IPS DF 6.9 (cell line): ENCODE data around the gene NCAPH2.

Experiments used
- DNase-seq: peaks from one replicate; pipeline ENCODE4 v3.0.0-alpha.2; 2013; ENCODE audit warnings: low read depth, low spot score
- H3K27ac ChIP-seq: one replicate; pipeline ENCODE4 v1.5.1; 2013; ENCODE audit warnings: low read length, control low read depth
- H3K27me3 ChIP-seq: 2 replicates; pipeline ENCODE4 v1.6.1; 2013; ENCODE audit warnings: mild to moderate bottlenecking, low read length; ENCODE audit not compliant: control insufficient read depth, insufficient read depth
- H3K36me3 ChIP-seq: 2 replicates; pipeline ENCODE4 v1.6.1; 2013; ENCODE audit warnings: low read length; ENCODE audit not compliant: control insufficient read depth, insufficient read depth
- H3K4me1 ChIP-seq: 2 replicates; pipeline ENCODE4 v1.6.1; 2013; ENCODE audit warnings: low read length; ENCODE audit not compliant: control insufficient read depth, insufficient read depth
- H3K4me3 ChIP-seq: 2 replicates; pipeline ENCODE4 v1.5.1; 2013; ENCODE audit warnings: mild to moderate bottlenecking, low read length
- H3K9me3 ChIP-seq: 2 replicates; pipeline ENCODE4 v1.6.1; 2013; ENCODE audit warnings: low read length, inconsistent platforms; ENCODE audit not compliant: control insufficient read depth, insufficient read depth
- WGBS: extraction: QIAGEN DNeasy Blood & Tissue Kit; methylation state at CpG from one replicate; pipeline ENCODE4 v1.1.7; 2013; ENCODE audit warnings: mixed read lengths, missing lambda C conversion rate; ENCODE audit not compliant: insufficient read length, insufficient coverage; 5-methylcytosine and 5-hydroxymethylcytosine counted together

NCAPH2 gene

DNA sequence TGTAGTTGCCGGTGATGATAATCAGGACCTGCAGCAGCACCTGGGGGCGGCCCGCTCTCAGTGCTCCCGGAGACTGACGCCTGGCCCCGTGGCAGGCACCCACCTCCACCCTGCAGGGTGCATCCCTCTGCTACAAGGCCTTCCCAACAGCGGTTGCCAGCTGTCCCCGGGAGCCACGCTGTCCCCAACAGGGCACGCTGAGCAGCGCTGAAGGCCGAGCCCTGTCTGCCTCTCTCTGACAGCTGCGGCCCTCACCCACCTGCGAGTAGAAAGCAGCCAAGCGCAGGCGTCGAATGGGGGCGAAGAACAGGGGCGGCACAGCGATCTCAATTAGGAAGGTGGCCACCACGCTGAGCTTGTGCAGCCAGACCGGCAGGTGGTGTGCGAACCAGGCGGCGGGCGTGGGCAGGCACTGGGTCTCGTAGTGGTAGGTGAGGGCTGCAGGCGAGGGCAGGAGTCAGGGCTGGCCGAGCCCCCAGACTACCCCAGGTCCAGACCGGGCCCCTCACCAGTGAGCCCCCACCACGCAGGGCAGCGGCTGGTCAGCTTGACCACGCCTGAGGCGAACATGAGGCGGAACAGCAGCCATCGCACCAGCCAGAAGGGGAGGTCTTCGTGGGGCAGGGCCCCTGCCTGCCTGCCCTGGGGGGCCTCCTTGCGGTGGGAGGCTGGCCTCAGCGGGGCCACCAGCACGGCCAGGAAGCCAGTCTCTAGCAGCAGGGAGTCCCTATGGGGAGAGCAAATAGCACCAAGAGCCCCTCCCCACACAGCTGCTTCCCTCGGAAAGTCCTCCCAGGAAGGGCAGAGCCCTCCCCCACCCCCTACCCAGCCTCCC, 2.0 kb upstream of the NCAPH2 start:
- H3K4me1 ChIP-seq: peaks cover 4% of the 10 kb centered on the region
- H3K9me3 ChIP-seq: no peaks in the 10 kb centered on the region
- no peak overlapping the region for H3K27ac ChIP-seq
- H3K27me3 ChIP-seq: no peaks in the 10 kb centered on the region
- no peak for DNase-seq
- no CpG with 5 or more reads among the region's 41 CpGs for WGBS
- H3K36me3 ChIP-seq: peaks cover 6% of the 10 kb centered on the region; the same call in 1 of the 2 replicates
- H3K4me3 ChIP-seq: no peak overlapping the region

DNA sequence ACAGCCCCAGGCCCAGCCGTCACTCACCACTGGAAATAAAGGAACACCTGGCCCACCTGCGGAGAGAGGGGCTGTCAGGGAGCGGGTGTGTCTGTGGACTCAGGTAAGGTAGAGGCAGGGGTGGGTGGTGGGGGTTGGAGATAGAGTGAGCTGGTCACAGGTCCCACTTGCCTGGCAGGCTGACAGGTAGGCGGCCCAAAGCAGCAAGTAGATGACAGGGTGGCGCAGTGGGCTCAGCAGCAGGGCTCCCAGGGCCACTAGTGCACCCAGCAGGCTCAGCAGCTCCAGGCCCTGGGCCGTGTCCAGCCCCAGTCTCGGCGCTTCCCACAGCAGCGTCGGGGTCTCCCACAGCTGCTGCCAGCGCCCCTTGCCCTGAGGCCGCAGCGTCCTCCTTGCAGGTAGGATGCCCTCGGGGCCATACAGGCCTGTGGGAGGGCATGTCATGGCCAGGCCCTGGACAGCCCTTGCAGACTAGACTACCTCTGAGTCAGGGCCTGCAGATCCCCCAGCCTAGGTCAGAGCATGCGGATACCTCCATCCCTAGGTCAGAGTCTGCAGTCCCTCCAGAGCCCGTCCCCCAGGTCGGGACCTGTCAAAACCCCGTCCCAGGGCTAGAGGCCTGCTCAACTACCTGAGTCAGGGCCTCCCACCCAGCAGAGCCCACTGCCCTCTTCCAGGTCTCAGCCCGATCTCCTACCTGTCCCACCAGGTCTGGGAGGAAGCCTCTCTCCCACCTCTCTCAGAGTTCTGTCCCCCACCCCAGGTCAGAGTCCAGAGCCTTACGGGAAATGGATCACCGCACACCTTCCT, 1.2 kb upstream of the NCAPH2 start:
- no peaks in the 10 kb centered on the region for H3K27me3 ChIP-seq
- H3K36me3 ChIP-seq: peaks cover 6% of the 10 kb centered on the region; the same call in 1 of the 2 replicates
- no peaks in the 10 kb centered on the region for H3K9me3 ChIP-seq
- WGBS: no CpG with 5 or more reads among the region's 21 CpGs
- H3K4me1 ChIP-seq: peaks cover 4% of the 10 kb centered on the region
- no peak for DNase-seq
- H3K4me3 ChIP-seq: peak overlapping the region; percentile 90
- no peak overlapping the region for H3K27ac ChIP-seq

DNA sequence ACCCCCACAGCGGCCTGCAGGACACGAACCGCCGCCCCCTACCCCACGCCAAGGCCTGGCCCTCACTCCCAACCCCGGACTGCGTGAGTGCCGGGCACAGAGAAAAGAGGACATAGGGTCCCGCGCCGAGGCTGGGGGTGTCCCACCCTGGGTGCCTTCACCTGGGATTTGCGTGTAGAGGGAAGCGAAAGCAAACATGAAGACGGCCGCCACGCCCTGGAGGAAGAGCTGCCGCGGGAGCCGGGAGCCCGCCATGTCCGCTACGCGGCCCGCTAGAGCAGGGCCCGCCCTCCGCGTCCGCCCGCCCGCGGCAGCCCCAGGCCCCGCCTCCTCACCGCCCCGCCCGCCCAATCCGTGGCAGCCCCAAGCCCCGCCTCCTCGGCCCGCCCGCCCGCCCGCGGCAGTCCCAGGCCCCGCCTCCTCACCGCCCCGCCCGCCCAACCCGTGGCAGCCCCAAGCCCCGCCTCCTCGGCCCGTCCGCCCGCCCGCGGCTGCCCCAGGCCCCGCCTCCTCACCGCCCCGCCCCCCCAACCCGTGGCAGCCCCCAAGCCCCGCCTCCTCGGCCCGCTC, 518 bp upstream of the NCAPH2 start, which contains the start of gene LMF2:
Gene LMF2, minus strand, starts transcription at position 282 of the 570 bp plus-strand sequence. Its CDS starts 27 bp downstream, at position 255.
- DNase-seq: no peak
- Histone ChIP-seq H3K36me3 (peaks cover 6% of the 10 kb centered on the region; the same call in 1 of the 2 replicates), H3K9me3 (no peaks in the 10 kb centered on the region), H3K27ac (no peak within 1 kb of the TSS), H3K4me1 (peaks cover 4% of the 10 kb centered on the region), H3K4me3 (peak within 1 kb of the TSS; percentile 95), H3K27me3 (no peaks in the 10 kb centered on the region)
- no CpG with 5 or more reads among the region's 62 CpGs for WGBS

DNA sequence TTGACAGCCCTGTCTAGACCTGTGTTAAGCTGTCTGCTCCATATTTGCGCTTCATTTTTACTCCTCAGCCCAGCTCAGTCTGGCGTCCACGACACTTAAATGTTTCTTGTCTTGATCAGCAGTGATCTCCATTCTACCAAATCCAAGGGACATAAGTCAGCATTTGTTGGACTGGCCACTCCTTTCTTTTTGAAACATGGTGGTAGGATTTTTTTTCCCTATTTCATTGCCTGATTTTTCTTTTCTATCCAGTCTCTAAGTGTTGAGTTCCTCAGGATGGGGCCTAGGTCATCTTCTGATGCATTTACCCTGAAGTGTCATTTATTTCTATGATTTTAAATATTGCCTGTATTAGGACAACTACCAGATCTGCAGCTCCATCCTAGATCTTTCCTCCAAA, 873 bp downstream of the NCAPH2 start:
- H3K36me3 ChIP-seq: peaks cover 6% of the 10 kb centered on the region; the same call in 1 of the 2 replicates
- WGBS: no CpG with 5 or more reads among the region's 3 CpGs
- no peak overlapping the region for H3K27ac ChIP-seq
- peaks cover 4% of the 10 kb centered on the region for H3K4me1 ChIP-seq
- peak overlapping the region; percentile 95; the same call in 1 of the 2 replicates for H3K4me3 ChIP-seq
- no peaks in the 10 kb centered on the region for H3K27me3 ChIP-seq
- DNase-seq: no peak
- H3K9me3 ChIP-seq: no peaks in the 10 kb centered on the region

DNA sequence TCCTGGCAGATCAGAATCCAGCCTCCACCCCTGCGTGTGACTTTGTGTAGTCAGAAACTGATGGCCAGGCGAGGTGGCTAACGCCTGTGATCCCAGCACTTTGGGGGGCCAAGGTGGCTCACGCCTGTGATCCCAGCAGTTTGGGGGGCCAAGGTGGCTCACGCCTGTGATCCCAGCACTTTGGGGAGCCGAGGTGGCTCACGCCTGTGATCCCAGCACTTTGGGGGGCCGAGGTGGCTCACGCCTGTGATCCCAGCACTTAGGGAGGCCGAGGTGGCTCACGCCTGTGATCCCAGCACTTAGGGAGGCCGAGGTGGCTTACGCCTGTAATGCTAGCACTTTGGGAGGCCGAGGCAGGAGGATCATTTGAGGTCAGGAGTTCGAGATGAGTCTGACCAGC, 5.2 kb downstream of the NCAPH2 start:
- H3K4me3 ChIP-seq: no peak overlapping the region
- no peak overlapping the region for H3K27ac ChIP-seq
- no CpG with 5 or more reads among the region's 15 CpGs for WGBS
- no peaks in the 10 kb centered on the region for H3K27me3 ChIP-seq
- H3K36me3 ChIP-seq: peaks cover 4% of the 10 kb centered on the region
- DNase-seq: no peak
- peaks cover 2% of the 10 kb centered on the region; the same call in 1 of the 2 replicates for H3K4me1 ChIP-seq
- no peaks in the 10 kb centered on the region for H3K9me3 ChIP-seq

DNA sequence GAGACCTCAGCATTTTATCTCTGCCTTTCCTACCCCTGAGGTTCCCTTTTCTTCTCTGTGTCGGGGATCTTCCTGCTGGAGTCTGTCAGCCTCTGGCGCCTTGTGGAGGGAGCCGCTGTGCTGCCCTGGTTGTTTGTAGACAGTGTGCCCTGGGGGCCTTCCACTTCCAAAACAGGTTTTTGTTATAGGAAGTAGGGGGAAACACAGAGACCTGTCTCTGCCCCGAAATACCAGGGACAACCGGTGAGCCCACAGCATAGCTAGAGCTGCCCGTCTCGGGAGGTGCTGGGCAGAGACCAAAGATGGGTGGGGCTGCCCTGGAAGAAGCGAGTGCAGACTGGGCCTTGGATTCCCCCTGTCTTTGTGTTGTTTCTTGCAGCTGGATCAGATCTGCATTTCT, 8.0 kb downstream of the NCAPH2 start:
- Histone ChIP-seq H3K4me3 (no peak overlapping the region), H3K4me1 (no peaks in the 10 kb centered on the region), H3K36me3 (peaks cover 15% of the 10 kb centered on the region), H3K27me3 (no peaks in the 10 kb centered on the region), H3K27ac (no peak overlapping the region), H3K9me3 (no peaks in the 10 kb centered on the region)
- no CpG with 5 or more reads among the region's 8 CpGs for WGBS
- no peak for DNase-seq

DNA sequence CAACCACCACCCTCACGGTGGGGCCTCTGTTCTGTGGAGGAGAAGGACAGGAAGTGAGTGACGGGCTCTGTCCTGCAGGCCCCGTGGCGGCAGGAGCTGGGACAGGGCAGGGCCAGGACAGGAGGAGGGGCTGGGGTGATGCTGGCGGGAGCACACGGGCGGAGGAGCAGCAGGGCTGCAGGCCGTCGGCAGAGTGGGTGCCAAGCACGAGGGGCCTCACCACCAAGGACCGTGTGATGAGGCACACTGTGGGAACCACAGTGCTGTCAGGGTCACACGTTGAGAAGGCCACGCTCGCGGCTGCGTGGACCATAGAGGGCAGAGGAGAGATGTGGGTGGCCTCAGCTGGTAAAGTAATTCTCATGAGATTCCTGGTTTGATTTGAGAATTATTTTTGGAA, 8.9 kb downstream of the NCAPH2 start:
- Histone ChIP-seq H3K4me1 (no peaks in the 10 kb centered on the region), H3K27me3 (no peaks in the 10 kb centered on the region), H3K4me3 (no peak overlapping the region), H3K27ac (no peak overlapping the region), H3K9me3 (no peaks in the 10 kb centered on the region), H3K36me3 (peaks cover 19% of the 10 kb centered on the region)
- WGBS: no CpG with 5 or more reads among the region's 16 CpGs
- no peak for DNase-seq

DNA sequence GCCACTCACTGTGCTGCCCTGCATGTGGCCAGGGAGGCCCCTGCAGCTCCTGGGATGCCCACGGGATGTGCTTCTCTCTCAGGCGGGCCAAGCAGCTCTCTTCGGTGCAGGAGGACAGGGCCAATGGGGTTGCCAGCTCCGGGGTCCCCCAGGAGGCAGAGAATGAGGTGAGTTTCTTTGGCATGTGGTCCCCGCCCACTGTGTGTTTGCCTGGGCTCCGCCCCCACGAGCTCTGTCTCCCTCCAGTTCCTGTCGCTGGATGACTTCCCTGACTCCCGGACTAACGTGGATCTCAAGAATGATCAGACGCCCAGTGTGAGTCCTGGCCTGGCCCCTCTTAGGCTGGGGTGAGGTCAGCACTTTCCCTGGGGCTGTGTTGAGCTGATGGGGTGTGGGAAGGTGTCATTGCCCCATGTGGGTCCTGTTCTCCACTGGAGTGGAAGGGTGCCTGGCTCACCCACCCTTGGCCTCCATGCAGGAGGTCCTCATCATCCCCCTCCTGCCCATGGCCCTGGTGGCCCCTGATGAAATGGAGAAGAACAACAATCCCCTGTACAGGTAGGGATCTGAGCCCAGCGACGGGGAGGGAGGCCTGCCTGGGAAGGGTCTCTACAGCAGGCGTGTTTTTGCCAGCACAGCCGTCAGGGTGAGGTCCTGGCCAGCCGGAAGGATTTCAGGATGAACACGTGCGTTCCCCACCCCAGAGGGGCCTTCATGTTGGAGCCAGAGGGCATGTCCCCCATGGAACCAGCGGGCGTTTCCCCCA, 9.7 kb downstream of the NCAPH2 start:
- H3K4me3 ChIP-seq: no peak overlapping the region
- no peaks in the 10 kb centered on the region for H3K9me3 ChIP-seq
- no CpG with 5 or more reads among the region's 20 CpGs for WGBS
- H3K36me3 ChIP-seq: peaks cover 26% of the 10 kb centered on the region
- no peak for DNase-seq
- H3K4me1 ChIP-seq: no peaks in the 10 kb centered on the region
- H3K27me3 ChIP-seq: no peaks in the 10 kb centered on the region
- H3K27ac ChIP-seq: no peak overlapping the region

DNA sequence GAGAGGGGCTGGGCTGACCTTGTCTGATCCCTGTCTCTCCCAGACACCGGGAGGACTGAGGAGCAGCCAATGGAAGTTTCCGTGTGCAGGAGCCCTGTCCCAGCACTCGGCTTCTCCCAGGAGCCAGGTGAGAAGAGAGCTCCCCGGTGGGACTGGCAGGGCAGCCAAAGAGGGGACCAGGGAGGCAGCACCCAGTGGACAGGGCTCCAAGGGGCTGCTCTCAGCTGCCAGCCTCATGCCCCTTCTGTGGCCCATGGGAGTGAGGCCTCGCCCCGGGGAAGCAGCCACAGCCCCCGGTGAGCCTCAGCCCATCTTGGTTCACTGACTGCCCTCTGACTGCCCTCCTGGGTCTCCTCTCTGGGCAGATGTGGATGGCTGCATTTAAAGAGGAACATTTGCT, 10.6 kb downstream of the NCAPH2 start:
- peaks cover 34% of the 10 kb centered on the region for H3K36me3 ChIP-seq
- DNase-seq: no peak
- no peaks in the 10 kb centered on the region for H3K4me1 ChIP-seq
- H3K27me3 ChIP-seq: no peaks in the 10 kb centered on the region
- H3K27ac ChIP-seq: no peak overlapping the region
- WGBS: no CpG with 5 or more reads among the region's 7 CpGs
- no peak overlapping the region for H3K4me3 ChIP-seq
- H3K9me3 ChIP-seq: no peaks in the 10 kb centered on the region

DNA sequence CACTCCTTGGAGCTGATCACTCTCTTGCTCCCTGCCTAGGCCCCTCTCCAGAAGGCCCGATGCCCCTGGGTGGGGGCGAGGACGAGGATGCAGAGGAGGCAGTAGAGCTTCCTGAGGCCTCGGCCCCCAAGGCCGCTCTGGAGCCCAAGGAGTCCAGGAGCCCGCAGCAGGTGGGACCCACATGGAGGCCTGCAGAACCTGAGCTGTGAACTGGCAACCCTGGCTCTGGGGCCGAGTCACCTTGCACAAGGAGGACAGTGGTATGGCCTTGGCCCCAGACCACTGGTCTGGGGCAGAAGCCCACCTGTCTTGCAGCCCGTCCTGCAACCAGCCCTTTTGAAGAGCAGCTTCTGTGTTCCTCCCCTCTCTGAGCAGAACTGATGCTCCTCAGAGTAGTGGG, 11.1 kb downstream of the NCAPH2 start:
- Histone ChIP-seq H3K27ac (no peak overlapping the region), H3K4me1 (no peaks in the 10 kb centered on the region; the same call in 1 of the 2 replicates), H3K9me3 (no peaks in the 10 kb centered on the region), H3K36me3 (peaks cover 34% of the 10 kb centered on the region), H3K27me3 (no peaks in the 10 kb centered on the region), H3K4me3 (no peak overlapping the region)
- DNase-seq: no peak
- WGBS: no CpG with 5 or more reads among the region's 8 CpGs
